ENCODE measurements around the gene ADGRG3. TPM values are rescaled to one million over a fixed set of nuclear protein-coding genes. Genes with fewer than 3 reads are reported as not detected.

ADGRG3 gene
- total RNA-seq, 4 donors from 2014 or later, result 2.3 to 17.7 (median 4.4) TPM

GRCh38 chr16:57647136-57647875 lies 20.8 kb upstream of the ADGRG3 start:
- ATAC-seq (ENCODE audit: low FRiP score) (no peak), DNase-seq (ENCODE audit: low spot score) (no peak)
- TF ChIP-seq, protein P1, sequence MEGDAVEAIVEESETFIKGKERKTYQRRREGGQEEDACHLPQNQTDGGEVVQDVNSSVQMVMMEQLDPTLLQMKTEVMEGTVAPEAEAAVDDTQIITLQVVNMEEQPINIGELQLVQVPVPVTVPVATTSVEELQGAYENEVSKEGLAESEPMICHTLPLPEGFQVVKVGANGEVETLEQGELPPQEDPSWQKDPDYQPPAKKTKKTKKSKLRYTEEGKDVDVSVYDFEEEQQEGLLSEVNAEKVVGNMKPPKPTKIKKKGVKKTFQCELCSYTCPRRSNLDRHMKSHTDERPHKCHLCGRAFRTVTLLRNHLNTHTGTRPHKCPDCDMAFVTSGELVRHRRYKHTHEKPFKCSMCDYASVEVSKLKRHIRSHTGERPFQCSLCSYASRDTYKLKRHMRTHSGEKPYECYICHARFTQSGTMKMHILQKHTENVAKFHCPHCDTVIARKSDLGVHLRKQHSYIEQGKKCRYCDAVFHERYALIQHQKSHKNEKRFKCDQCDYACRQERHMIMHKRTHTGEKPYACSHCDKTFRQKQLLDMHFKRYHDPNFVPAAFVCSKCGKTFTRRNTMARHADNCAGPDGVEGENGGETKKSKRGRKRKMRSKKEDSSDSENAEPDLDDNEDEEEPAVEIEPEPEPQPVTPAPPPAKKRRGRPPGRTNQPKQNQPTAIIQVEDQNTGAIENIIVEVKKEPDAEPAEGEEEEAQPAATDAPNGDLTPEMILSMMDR (IDR thresholded peaks at IDR 0.05), result no peak

DNA sequence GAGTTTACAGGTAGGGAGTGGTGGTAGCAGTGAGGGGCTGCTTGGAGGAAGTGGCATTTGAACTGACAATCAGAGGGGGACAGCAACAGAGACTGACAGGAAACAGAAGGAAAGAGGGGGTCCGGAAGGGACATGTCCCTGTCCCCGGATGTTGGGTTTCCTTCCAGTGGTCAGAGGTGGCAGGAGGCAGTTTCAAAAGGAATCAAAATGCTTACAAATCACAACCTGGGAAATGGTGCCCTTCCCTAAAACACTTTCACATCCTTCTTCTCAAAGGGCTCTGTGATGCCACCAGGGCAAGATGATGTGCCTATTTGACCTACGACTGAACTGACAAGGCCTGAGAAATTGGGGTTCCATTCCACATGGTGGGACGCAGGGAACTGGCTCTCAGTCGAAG lies 20.0 kb upstream of the ADGRG3 start:
- no peak for DNase-seq (ENCODE audit: low spot score)
- ATAC-seq (ENCODE audit: low FRiP score), result no peak

GRCh38 chr16:57648581-57649442 lies 19.3 kb upstream of the ADGRG3 start:
- DNase-seq (ENCODE audit: low spot score) (peak; percentile 82), ATAC-seq (ENCODE audit: low FRiP score) (peak; percentile 60)
- TF ChIP-seq, protein P1 (IDR thresholded peaks at IDR 0.05), result peak in 2 of 3 donors; percentile 98 to 100

More for the DNA sequence above, 20.0 kb upstream of the ADGRG3 start:
- TF ChIP-seq, protein P1 (IDR thresholded peaks at IDR 0.05), result no peak

DNA sequence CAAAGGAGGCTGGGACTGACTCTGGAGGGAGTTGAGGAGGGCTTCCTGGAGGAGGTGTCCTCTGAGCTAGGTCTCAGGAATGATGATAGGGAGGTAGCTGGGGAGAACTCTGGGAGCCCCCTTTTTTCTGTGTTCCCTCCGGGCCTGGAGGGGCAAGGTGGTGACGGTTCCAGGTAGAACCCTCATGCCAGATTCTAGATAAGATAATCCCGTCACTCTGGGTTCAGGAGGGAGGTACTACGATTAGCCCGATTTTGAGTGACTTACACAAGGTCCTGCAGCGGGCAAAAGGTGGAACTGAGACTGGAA lies 18.7 kb upstream of the ADGRG3 start:
- ATAC-seq (ENCODE audit: low FRiP score) (no peak), DNase-seq (ENCODE audit: low spot score) (no peak)
- TF ChIP-seq, protein P1 (IDR thresholded peaks at IDR 0.05), result no peak

DNA sequence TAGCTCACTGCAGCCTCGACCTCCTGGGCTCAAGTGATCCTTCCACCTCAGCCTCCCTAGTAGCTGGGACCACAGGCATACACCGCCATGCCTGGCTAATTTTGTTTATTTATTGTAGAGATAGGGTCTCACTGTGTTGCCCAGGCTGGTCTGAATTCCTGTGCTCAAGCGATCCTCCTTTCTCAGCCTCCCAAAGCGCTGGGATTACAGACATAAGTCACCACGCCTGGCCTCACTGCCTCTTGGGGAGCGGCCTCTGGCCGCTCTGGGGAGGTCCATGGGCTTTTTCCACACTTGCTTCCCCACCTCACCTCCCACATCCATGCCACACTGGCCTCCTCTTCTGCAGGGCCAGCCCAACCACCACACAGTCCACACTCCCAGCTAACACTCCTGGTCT lies 18.3 kb upstream of the ADGRG3 start:
- no peak for ATAC-seq (ENCODE audit: low FRiP score)
- TF ChIP-seq, protein P1 (IDR thresholded peaks at IDR 0.05), result no peak
- no peak for DNase-seq (ENCODE audit: low spot score)

DNA sequence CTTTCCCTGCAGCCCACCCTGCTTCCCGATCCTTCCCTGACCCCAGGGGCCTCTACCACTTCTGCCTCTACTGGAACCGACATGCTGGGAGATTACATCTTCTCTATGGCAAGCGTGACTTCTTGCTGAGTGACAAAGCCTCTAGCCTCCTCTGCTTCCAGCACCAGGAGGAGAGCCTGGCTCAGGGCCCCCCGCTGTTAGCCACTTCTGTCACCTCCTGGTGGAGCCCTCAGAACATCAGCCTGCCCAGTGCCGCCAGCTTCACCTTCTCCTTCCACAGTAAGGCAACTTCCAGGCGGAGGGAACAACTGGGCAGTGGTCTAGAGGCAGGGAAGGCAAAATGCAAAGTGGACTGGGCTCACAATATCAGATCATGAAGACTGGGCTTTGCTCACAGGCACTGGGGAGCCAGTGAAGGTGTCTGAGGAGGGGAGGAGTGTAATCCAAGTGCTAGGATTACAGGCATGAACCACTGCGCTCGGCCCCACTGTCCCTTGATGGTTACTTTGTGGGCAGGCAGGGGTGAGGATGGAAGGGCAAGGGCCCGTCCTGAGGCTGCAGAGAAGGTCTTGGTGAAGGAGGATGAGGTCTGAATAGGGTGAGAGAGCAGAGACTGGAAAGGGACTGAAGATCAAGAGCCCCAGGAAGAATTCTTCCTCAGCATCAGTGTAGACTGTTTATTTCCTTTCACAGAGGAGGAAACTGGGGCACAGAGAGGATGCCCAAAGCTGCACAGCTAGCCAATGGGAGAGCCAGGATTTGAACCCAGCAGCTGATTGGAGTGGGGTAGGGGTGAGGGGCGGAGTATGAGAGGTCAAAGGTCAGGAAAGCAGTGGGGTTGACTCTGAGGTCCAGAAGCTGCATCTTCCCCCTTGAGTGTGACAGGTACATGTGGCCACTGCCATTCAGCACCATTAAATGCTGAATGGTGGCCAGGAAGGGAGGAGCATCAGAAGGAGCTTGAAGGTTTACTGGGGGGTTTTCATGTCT lies 16.5 kb upstream of the ADGRG3 start:
- ATAC-seq (ENCODE audit: low FRiP score) (no peak), DNase-seq (ENCODE audit: low spot score) (no peak)
- TF ChIP-seq, protein P1 (IDR thresholded peaks at IDR 0.05), result no peak
